GM18505 (cell line): ENCODE measurements around the gene ALDH3B1.

Source experiments
- ATAC-seq: cut with Tn5 transposase; IDR thresholded peaks from one replicate; pipeline ENCODE4 v1.9.1; 2021; ENCODE audit not compliant: unreplicated experiment
- POLR2A ChIP-seq: IDR thresholded peaks from 4 replicates; pipeline ENCODE4 v1.6.1; 2011; ENCODE audit warnings: borderline replicate concordance; ENCODE audit not compliant: insufficient read depth, insufficient read length; ENCODE audit errors: extremely low read depth

The ALDH3B1 gene

GRCh38 chr11:68040957-68041591, 30.9 kb downstream of the ALDH3B1 start:
- no peak for TF ChIP-seq POLR2A
- ATAC-seq = no peak

GRCh38 chr11:68041617-68042218, 31.6 kb downstream of the ALDH3B1 start:
- ATAC-seq = no peak
- no peak for TF ChIP-seq POLR2A

GRCh38 chr11:68042219-68043028, 32.3 kb downstream of the ALDH3B1 start:
- no peak for TF ChIP-seq POLR2A
- no peak for ATAC-seq

GRCh38 chr11:68043029-68043348, 32.9 kb downstream of the ALDH3B1 start:
- no peak for TF ChIP-seq POLR2A
- ATAC-seq = no peak

- ATAC-seq = no peak
- TF ChIP-seq POLR2A = no peak
Observed at GRCh38 chr11:68043349-68044144, 33.4 kb downstream of the ALDH3B1 start.

GRCh38 chr11:68044145-68044813, 34.2 kb downstream of the ALDH3B1 start:
- ATAC-seq = no peak
- TF ChIP-seq POLR2A = no peak

- no peak for ATAC-seq
- no peak for TF ChIP-seq POLR2A
Observed at GRCh38 chr11:68044898-68045351, 34.8 kb downstream of the ALDH3B1 start.

GRCh38 chr11:68047437-68048290, 37.5 kb downstream of the ALDH3B1 start:
- no peak for ATAC-seq
- no peak for TF ChIP-seq POLR2A

- no peak for ATAC-seq
- no peak for TF ChIP-seq POLR2A
Observed at GRCh38 chr11:68048681-68049508, 38.8 kb downstream of the ALDH3B1 start.

- no peak for TF ChIP-seq POLR2A
- no peak for ATAC-seq
Observed at GRCh38 chr11:68049509-68050370, 39.6 kb downstream of the ALDH3B1 start.
